HEK293 (cell line): ENCODE data around the gene CAMSAP3.

ENCODE experiments used
- CTCF ChIA-PET: fragments of 350-600 bp; formaldehyde crosslinking; extraction: SDS; loops from one replicate; lab custom pipeline; 2021; ENCODE audit warnings: antibody characterized with exemption; lab: Yijun Ruan, JAX
- POLR2A ChIA-PET: fragments of 300-600 bp; formaldehyde crosslinking; extraction: SDS; loops from one replicate; lab custom pipeline; 2020; ENCODE audit warnings: antibody characterized with exemption, inconsistent platforms; lab: Yijun Ruan, JAX
- H3K27ac ChIP-seq: fragments of 200-500 bp; sonication (Bioruptor generic); 2 replicates; pipeline ENCODE4 v1.5.1; 2014; ENCODE audit warnings: low read depth, low read length, control low read depth, inconsistent platforms; ENCODE audit errors: extremely low read depth
- H3K36me3 ChIP-seq, 2 experiments: fragments of 200-500 bp in 1 of 2; sonication (Bioruptor generic) in 1 of 2; 1 replicate in 1 of 2; 2 replicates in 1 of 2; pipeline ENCODE4 v1.5.1; 2014 to 2017; ENCODE audit warnings: inconsistent platforms in 2 of 2, low read length in 2 of 2; ENCODE audit not compliant: control insufficient read depth in 2 of 2, insufficient read depth in 1 of 2
- H3K4me1 ChIP-seq: fragments of 200-500 bp; sonication (Bioruptor generic); 2 replicates; pipeline ENCODE4 v1.5.1; 2014; ENCODE audit warnings: mild to moderate bottlenecking, low read length, inconsistent platforms; ENCODE audit not compliant: control insufficient read depth, insufficient read depth
- H3K4me3 ChIP-seq: 2 replicates; pipeline ENCODE4 v1.5.1; 2011; ENCODE audit warnings: low read depth, mild to moderate bottlenecking, control low read depth, low read length, moderate library complexity
- H3K9me3 ChIP-seq: fragments of 200-500 bp; sonication (Bioruptor generic); 2 replicates; pipeline ENCODE4 v1.5.1; 2014; ENCODE audit warnings: low read depth, low read length, inconsistent platforms; ENCODE audit not compliant: control insufficient read depth, insufficient read depth
- BCL11A ChIP-seq: fragments of 450-650 bp; formaldehyde crosslinking; IDR thresholded peaks from 2 replicates; pipeline ENCODE4 v1.5.1; 2016; ENCODE audit warnings: low read depth, missing biosample characterization, missing genetic modification characterization
- BCL11B ChIP-seq: fragments of 450-650 bp; formaldehyde crosslinking; IDR thresholded peaks from 2 replicates; pipeline ENCODE4 v1.5.1; 2016; ENCODE audit warnings: low read depth, missing biosample characterization, missing genetic modification characterization
- FEZF1 ChIP-seq: fragments of 450-650 bp; formaldehyde crosslinking; IDR thresholded peaks from 2 replicates; pipeline ENCODE4 v1.5.1; 2016; ENCODE audit warnings: missing biosample characterization, missing genetic modification characterization
- KLF16 ChIP-seq: fragments of 450-650 bp; formaldehyde crosslinking; IDR thresholded peaks from 2 replicates; pipeline ENCODE4 v1.5.1; 2017; ENCODE audit warnings: missing biosample characterization, missing genetic modification characterization
- SCRT1 ChIP-seq: fragments of 450-650 bp; formaldehyde crosslinking; IDR thresholded peaks from 2 replicates; pipeline ENCODE4 v1.5.1; 2016; ENCODE audit warnings: missing biosample characterization, missing genetic modification characterization, borderline replicate concordance
- SCRT2 ChIP-seq: fragments of 450-650 bp; formaldehyde crosslinking; IDR thresholded peaks from 2 replicates; pipeline ENCODE4 v1.5.1; 2016; ENCODE audit warnings: missing biosample characterization, missing genetic modification characterization
- YY1 ChIP-seq: fragments of 450-650 bp; formaldehyde crosslinking; IDR thresholded peaks from 2 replicates; pipeline ENCODE4 v1.5.1; 2018; ENCODE audit warnings: missing biosample characterization, missing genetic modification characterization
- ZBTB48 ChIP-seq: fragments of 450-650 bp; formaldehyde crosslinking; IDR thresholded peaks from 2 replicates; pipeline ENCODE4 v1.5.1; 2016; ENCODE audit warnings: missing biosample characterization, missing genetic modification characterization
- ZBTB7A ChIP-seq: fragments of 450-650 bp; formaldehyde crosslinking; IDR thresholded peaks from 2 replicates; pipeline ENCODE4 v1.5.1; 2016; ENCODE audit warnings: low read depth, missing biosample characterization, missing genetic modification characterization
- ZNF138 ChIP-seq: fragments of 450-650 bp; formaldehyde crosslinking; IDR thresholded peaks from 2 replicates; pipeline ENCODE4 v1.5.1; 2016; ENCODE audit warnings: missing biosample characterization, missing genetic modification characterization, borderline replicate concordance
- ZNF155 ChIP-seq: fragments of 450-650 bp; formaldehyde crosslinking; IDR thresholded peaks from 2 replicates; pipeline ENCODE4 v1.5.1; 2016; ENCODE audit warnings: missing biosample characterization, missing genetic modification characterization
- ZNF2 ChIP-seq: fragments of 450-650 bp; formaldehyde crosslinking; IDR thresholded peaks from 2 replicates; pipeline ENCODE4 v1.5.1; 2016; ENCODE audit warnings: missing biosample characterization, missing genetic modification characterization
- ZNF514 ChIP-seq: fragments of 450-650 bp; formaldehyde crosslinking; IDR thresholded peaks from 2 replicates; pipeline ENCODE4 v1.5.1; 2016; ENCODE audit warnings: missing biosample characterization, missing genetic modification characterization
- ZNF585B ChIP-seq: fragments of 450-650 bp; formaldehyde crosslinking; IDR thresholded peaks from 2 replicates; pipeline ENCODE4 v1.5.1; 2016; ENCODE audit warnings: missing biosample characterization, missing genetic modification characterization
- ZNF658 ChIP-seq: fragments of 450-650 bp; formaldehyde crosslinking; IDR thresholded peaks from 2 replicates; pipeline ENCODE4; 2016; ENCODE audit warnings: missing biosample characterization, missing genetic modification characterization
- ZNF76 ChIP-seq: fragments of 450-650 bp; formaldehyde crosslinking; IDR thresholded peaks from 2 replicates; pipeline ENCODE4; 2016; ENCODE audit warnings: low read depth, missing biosample characterization, missing genetic modification characterization, borderline replicate concordance
- TF ChIP-seq, protein P1 (sequence below): fragments of 450-650 bp; formaldehyde crosslinking; IDR thresholded peaks from 2 replicates; pipeline ENCODE4 v1.5.1; 2017; ENCODE audit warnings: missing biosample characterization, mild to moderate bottlenecking, missing genetic modification characterization, moderate library complexity
- TF ChIP-seq, protein P2 (sequence below): fragments of 450-650 bp; IDR thresholded peaks from 2 replicates; pipeline ENCODE4 v1.5.1; 2018; ENCODE audit warnings: missing biosample characterization, mild to moderate bottlenecking, missing genetic modification characterization
- TF ChIP-seq, protein P3 (sequence below): fragments of 450-650 bp; formaldehyde crosslinking; IDR thresholded peaks from 2 replicates; pipeline ENCODE4 v1.5.1; 2016; ENCODE audit warnings: missing biosample characterization, missing genetic modification characterization
- TF ChIP-seq, protein P4 (sequence below): fragments of 450-650 bp; formaldehyde crosslinking; IDR thresholded peaks from 2 replicates; pipeline ENCODE4 v1.5.1; 2016; ENCODE audit warnings: missing biosample characterization, missing genetic modification characterization
- TF ChIP-seq, protein P5 (sequence below): fragments of 450-650 bp; formaldehyde crosslinking; IDR thresholded peaks from 2 replicates; pipeline ENCODE4 v1.5.1; 2017; ENCODE audit warnings: missing biosample characterization, missing genetic modification characterization
- TF ChIP-seq, protein P6 (sequence below): fragments of 450-650 bp; formaldehyde crosslinking; IDR thresholded peaks from 2 replicates; pipeline ENCODE4 v1.5.1; 2016; ENCODE audit warnings: missing biosample characterization, missing genetic modification characterization

CAMSAP3 gene

DNA sequence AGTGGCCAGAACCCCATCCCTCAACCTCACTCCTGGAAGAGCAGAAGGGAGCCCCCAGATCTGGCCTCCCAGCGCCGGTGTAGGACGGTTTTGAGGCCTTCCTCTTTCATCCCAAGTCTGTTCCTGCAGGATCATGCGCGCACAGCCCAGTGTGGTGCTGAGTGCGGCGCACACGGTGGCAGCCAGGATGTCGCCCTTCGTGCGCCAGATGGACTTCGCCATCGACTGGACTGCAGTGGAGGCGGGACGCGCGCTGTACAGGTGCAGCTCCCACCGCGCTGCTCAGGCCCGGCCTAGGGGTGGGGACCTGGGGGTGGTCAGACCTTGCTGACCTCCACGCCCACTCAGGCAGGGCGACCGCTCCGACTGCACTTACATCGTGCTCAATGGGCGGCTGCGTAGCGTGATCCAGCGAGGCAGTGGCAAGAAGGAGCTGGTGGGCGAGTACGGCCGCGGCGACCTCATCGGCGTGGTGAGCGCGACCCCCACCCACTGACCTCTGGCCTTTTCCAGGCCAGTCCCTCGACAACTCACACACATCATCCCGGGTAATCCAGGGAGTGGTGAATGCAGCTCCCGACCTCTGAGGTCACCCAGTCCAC lies 45.4 kb upstream of the CAMSAP3 start:
- Histone ChIP-seq H3K4me3 (no peak overlapping the region), H3K9me3 (no peaks in the 10 kb centered on the region), H3K27ac (no peak overlapping the region)
- POLR2A ChIA-PET: no interaction called here
- TF ChIP-seq, protein P1, sequence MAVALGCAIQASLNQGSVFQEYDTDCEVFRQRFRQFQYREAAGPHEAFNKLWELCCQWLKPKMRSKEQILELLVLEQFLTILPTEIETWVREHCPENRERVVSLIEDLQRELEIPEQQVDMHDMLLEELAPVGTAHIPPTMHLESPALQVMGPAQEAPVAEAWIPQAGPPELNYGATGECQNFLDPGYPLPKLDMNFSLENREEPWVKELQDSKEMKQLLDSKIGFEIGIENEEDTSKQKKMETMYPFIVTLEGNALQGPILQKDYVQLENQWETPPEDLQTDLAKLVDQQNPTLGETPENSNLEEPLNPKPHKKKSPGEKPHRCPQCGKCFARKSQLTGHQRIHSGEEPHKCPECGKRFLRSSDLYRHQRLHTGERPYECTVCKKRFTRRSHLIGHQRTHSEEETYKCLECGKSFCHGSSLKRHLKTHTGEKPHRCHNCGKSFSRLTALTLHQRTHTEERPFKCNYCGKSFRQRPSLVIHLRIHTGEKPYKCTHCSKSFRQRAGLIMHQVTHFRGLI (tag by site-specific recombination): no peak
- TF ChIP-seq ZNF658 (tag by site-specific recombination) (no peak), SCRT2 (tag by site-specific recombination) (no peak), BCL11B (peak; percentile 90), ZNF585B (tag by site-specific recombination) (no peak), YY1 (tag by site-specific recombination) (no peak), FEZF1 (no peak), SCRT1 (no peak), BCL11A (tag by site-specific recombination) (0 out of 2 replicates have a peak, but pooled peaks have one; percentile 34)
- TF ChIP-seq, protein P2, sequence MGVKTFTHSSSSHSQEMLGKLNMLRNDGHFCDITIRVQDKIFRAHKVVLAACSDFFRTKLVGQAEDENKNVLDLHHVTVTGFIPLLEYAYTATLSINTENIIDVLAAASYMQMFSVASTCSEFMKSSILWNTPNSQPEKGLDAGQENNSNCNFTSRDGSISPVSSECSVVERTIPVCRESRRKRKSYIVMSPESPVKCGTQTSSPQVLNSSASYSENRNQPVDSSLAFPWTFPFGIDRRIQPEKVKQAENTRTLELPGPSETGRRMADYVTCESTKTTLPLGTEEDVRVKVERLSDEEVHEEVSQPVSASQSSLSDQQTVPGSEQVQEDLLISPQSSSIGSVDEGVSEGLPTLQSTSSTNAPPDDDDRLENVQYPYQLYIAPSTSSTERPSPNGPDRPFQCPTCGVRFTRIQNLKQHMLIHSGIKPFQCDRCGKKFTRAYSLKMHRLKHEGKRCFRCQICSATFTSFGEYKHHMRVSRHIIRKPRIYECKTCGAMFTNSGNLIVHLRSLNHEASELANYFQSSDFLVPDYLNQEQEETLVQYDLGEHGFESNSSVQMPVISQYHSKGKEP: no peak
- TF ChIP-seq, protein P3, sequence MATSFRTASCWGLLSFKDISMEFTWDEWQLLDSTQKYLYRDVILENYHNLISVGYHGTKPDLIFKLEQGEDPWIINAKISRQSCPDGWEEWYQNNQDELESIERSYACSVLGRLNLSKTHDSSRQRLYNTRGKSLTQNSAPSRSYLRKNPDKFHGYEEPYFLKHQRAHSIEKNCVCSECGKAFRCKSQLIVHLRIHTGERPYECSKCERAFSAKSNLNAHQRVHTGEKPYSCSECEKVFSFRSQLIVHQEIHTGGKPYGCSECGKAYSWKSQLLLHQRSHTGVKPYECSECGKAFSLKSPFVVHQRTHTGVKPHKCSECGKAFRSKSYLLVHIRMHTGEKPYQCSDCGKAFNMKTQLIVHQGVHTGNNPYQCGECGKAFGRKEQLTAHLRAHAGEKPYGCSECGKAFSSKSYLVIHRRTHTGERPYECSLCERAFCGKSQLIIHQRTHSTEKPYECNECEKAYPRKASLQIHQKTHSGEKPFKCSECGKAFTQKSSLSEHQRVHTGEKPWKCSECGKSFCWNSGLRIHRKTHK (tag by site-specific recombination): no peak
- TF ChIP-seq, all 188 proteins: peak for 2
- Histone ChIP-seq H3K36me3 (peaks cover 0 to 19% of the 10 kb centered on the region in 2 experiments; a peak in 2 of 3 replicates), H3K4me1 (no peaks in the 10 kb centered on the region)
- CTCF ChIA-PET: interaction anchor here (0.5 kb wide), 1 partner anchor 170 kb away, joined by 4 read pairs; no protein-coding TSS in a partner anchor

DNA sequence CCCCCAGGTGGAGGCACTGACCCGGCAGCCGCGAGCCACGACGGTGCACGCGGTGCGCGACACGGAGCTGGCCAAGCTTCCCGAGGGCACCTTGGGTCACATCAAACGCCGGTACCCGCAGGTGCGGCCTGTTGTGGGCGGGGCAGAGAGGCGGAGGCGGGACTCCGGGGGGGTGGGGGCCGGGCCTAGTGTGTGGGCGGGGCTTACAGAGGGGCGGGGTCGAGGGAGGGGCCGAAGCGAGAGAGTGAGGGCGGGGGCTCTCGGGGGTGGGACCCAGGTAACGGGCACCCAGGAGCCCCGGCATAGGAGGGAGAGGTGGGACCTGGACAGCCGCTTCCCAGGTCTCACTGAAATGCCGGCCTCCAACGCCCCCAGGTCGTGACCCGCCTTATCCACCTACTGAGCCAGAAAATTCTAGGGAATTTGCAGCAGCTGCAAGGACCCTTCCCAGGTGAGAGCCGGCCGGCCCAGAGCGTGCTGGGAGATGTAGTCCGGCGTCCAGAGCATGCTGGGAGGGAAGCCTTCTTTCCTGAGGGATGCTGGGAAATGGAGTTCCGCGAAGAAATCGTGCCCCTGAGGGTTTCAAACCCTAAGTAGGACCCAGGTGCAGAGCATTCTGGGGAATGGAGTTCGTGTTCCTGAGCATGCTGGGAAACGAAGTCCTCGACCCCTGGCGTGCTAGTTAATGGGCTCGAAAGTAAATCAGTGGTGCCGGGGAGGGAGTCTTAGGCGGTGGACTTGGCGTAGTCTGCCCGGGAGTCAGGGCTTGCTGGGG lies 44.5 kb upstream of the CAMSAP3 start:
- H3K4me3 ChIP-seq: no peak overlapping the region
- no peak overlapping the region for H3K27ac ChIP-seq
- H3K4me1 ChIP-seq: no peaks in the 10 kb centered on the region
- H3K36me3 ChIP-seq: peaks cover 0 to 19% of the 10 kb centered on the region in 2 experiments; a peak in 2 of 3 replicates
- no peaks in the 10 kb centered on the region for H3K9me3 ChIP-seq
- CTCF ChIA-PET: no interaction called here
- POLR2A ChIA-PET: no interaction called here
- TF ChIP-seq, protein P4, sequence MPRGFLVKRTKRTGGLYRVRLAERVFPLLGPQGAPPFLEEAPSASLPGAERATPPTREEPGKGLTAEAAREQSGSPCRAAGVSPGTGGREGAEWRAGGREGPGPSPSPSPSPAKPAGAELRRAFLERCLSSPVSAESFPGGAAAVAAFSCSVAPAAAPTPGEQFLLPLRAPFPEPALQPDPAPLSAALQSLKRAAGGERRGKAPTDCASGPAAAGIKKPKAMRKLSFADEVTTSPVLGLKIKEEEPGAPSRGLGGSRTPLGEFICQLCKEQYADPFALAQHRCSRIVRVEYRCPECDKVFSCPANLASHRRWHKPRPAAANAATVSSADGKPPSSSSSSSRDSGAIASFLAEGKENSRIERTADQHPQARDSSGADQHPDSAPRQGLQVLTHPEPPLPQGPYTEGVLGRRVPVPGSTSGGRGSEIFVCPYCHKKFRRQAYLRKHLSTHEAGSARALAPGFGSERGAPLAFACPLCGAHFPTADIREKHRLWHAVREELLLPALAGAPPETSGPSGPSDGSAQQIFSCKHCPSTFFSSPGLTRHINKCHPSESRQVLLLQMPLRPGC (tag by site-specific recombination): no peak
- TF ChIP-seq ZNF514 (tag by site-specific recombination) (no peak), ZBTB7A (0 out of 2 replicates have a peak, but pooled peaks have one; percentile 34), ZBTB48 (tag by site-specific recombination) (peak; percentile 54; the same call in 1 of the 2 replicates), FEZF1 (no peak), ZNF76 (peak; percentile 88), ZNF138 (tag by site-specific recombination) (no peak), YY1 (tag by site-specific recombination) (0 out of 2 replicates have a peak, but pooled peaks have one; percentile 21), ZNF2 (tag by site-specific recombination) (no peak), ZNF155 (tag by site-specific recombination) (no peak), KLF16 (tag by site-specific recombination) (no peak)
- TF ChIP-seq, protein P5, sequence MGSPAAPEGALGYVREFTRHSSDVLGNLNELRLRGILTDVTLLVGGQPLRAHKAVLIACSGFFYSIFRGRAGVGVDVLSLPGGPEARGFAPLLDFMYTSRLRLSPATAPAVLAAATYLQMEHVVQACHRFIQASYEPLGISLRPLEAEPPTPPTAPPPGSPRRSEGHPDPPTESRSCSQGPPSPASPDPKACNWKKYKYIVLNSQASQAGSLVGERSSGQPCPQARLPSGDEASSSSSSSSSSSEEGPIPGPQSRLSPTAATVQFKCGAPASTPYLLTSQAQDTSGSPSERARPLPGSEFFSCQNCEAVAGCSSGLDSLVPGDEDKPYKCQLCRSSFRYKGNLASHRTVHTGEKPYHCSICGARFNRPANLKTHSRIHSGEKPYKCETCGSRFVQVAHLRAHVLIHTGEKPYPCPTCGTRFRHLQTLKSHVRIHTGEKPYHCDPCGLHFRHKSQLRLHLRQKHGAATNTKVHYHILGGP (tag by site-specific recombination): no peak
- TF ChIP-seq, protein P6, sequence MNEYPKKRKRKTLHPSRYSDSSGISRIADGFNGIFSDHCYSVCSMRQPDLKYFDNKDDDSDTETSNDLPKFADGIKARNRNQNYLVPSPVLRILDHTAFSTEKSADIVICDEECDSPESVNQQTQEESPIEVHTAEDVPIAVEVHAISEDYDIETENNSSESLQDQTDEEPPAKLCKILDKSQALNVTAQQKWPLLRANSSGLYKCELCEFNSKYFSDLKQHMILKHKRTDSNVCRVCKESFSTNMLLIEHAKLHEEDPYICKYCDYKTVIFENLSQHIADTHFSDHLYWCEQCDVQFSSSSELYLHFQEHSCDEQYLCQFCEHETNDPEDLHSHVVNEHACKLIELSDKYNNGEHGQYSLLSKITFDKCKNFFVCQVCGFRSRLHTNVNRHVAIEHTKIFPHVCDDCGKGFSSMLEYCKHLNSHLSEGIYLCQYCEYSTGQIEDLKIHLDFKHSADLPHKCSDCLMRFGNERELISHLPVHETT (tag by site-specific recombination): no peak
